Measurements from ENCODE around the gene DNAI1. TPM values are rescaled to one million over a fixed set of nuclear protein-coding genes. Genes with fewer than 3 reads are reported as not detected.

The DNAI1 gene
- total RNA-seq, 1 experiment from 2014 or later = 2.2 TPM

DNA sequence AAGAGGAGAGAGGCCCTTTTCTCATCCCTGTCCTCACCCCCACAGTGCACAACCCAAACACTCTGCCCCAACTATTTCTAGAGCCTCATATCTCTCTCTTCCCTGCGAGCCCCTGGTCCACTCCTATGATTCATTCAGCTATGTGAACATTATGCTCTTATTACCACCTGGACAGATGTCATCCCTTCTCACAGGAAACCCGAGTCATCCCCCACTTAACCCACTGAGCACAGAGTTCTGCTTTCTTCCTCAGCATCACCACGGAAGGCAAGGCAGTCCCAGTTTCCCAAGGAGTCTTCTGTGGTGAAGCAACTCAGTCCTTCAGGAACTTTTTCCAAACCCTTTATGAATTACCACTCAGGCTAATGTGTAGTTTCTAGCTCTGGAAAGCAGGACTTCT is 1.3 kb downstream of the DNAI1 start:
- no peak for ATAC-seq
- no peaks in the 10 kb centered on the region for H3K9me3 ChIP-seq (ENCODE audit: control insufficient read depth, insufficient read depth, low read depth, low read length)
- CTCF ChIA-PET = no interaction called here
- no peak for DNase-seq (ENCODE audit: low read depth, low spot score)
- H3K27me3 ChIP-seq (ENCODE audit: control insufficient read depth, insufficient read depth, low read length) = no peaks in the 10 kb centered on the region
- BruUV-seq (replicated peaks) = no TSS peak
- POLR2A ChIA-PET = interaction anchor here (0.7 kb wide), 1 partner anchor 23 kb away, joined by 3 read pairs; no protein-coding TSS in a partner anchor
- no peaks in the 10 kb centered on the region for H3K36me3 ChIP-seq (ENCODE audit: control insufficient read depth, insufficient read depth, low read length)
- H3K4me1 ChIP-seq (ENCODE audit: control insufficient read depth, insufficient read depth, low read length) = peaks cover 14% of the 10 kb centered on the region
- no peak overlapping the region for H3K27ac ChIP-seq (ENCODE audit: low read length)
- TF ChIP-seq, protein P1, sequence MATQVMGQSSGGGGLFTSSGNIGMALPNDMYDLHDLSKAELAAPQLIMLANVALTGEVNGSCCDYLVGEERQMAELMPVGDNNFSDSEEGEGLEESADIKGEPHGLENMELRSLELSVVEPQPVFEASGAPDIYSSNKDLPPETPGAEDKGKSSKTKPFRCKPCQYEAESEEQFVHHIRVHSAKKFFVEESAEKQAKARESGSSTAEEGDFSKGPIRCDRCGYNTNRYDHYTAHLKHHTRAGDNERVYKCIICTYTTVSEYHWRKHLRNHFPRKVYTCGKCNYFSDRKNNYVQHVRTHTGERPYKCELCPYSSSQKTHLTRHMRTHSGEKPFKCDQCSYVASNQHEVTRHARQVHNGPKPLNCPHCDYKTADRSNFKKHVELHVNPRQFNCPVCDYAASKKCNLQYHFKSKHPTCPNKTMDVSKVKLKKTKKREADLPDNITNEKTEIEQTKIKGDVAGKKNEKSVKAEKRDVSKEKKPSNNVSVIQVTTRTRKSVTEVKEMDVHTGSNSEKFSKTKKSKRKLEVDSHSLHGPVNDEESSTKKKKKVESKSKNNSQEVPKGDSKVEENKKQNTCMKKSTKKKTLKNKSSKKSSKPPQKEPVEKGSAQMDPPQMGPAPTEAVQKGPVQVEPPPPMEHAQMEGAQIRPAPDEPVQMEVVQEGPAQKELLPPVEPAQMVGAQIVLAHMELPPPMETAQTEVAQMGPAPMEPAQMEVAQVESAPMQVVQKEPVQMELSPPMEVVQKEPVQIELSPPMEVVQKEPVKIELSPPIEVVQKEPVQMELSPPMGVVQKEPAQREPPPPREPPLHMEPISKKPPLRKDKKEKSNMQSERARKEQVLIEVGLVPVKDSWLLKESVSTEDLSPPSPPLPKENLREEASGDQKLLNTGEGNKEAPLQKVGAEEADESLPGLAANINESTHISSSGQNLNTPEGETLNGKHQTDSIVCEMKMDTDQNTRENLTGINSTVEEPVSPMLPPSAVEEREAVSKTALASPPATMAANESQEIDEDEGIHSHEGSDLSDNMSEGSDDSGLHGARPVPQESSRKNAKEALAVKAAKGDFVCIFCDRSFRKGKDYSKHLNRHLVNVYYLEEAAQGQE (IDR thresholded peaks at IDR 0.05; ENCODE audit: insufficient read depth in 1 of 2, low read depth in 2 of 2, low read length in 1 of 2) = no peak
- TF ChIP-seq POLR2AphosphoS5 (IDR thresholded peaks at IDR 0.05; ENCODE audit: low read depth, low read length) = no peak
- TF ChIP-seq SIN3A (IDR thresholded peaks at IDR 0.05; ENCODE audit: borderline replicate concordance, insufficient read depth, low read depth, low read length) = no peak
- no peak for TF ChIP-seq TCF7L2 (IDR thresholded peaks at IDR 0.05; ENCODE audit: low read depth, low read length)
- no peak for TF ChIP-seq CTCF (IDR thresholded peaks at IDR 0.05)
- intact Hi-C loops (cut with micrococcal nuclease; ENCODE audit: unreplicated experiment) = no loop called here
- in situ Hi-C loops (cut with HindIII; ENCODE audit: low pct_unique_long_range_greater_than_20kb, low sequenced_read_pairs) = no loop called here
- H3K4me3 ChIP-seq (ENCODE audit: low read depth in 2 of 2, low read length in 2 of 2) = no peak overlapping the region

- Histone ChIP-seq H3K27me3 (ENCODE audit: control insufficient read depth, insufficient read depth, low read length) (no peaks in the 10 kb centered on the region), H3K4me3 (ENCODE audit: low read depth in 2 of 2, low read length in 2 of 2) (no peak overlapping the region), H3K36me3 (ENCODE audit: control insufficient read depth, insufficient read depth, low read length) (no peaks in the 10 kb centered on the region), H3K9me3 (ENCODE audit: control insufficient read depth, insufficient read depth, low read depth, low read length) (no peaks in the 10 kb centered on the region), H3K4me1 (ENCODE audit: control insufficient read depth, insufficient read depth, low read length) (peaks cover 8% of the 10 kb centered on the region), H3K27ac (ENCODE audit: low read length) (no peak overlapping the region)
- BruUV-seq (replicated peaks) = no TSS peak
- POLR2A ChIA-PET = no interaction called here
- intact Hi-C loops (cut with micrococcal nuclease; ENCODE audit: unreplicated experiment) (no loop called here), in situ Hi-C loops (cut with HindIII; ENCODE audit: low pct_unique_long_range_greater_than_20kb, low sequenced_read_pairs) (no loop called here)
- no peak for DNase-seq (ENCODE audit: low read depth, low spot score)
- CTCF ChIA-PET = no interaction called here
- no peak for ATAC-seq
- no peak for TF ChIP-seq SIN3A (IDR thresholded peaks at IDR 0.05; ENCODE audit: borderline replicate concordance, insufficient read depth, low read depth, low read length)
- no peak for TF ChIP-seq POLR2AphosphoS5 (IDR thresholded peaks at IDR 0.05; ENCODE audit: low read depth, low read length)
- TF ChIP-seq, protein P1 (IDR thresholded peaks at IDR 0.05; ENCODE audit: insufficient read depth in 1 of 2, low read depth in 2 of 2, low read length in 1 of 2) = no peak
- no peak for TF ChIP-seq CTCF (IDR thresholded peaks at IDR 0.05)
- TF ChIP-seq TCF7L2 (IDR thresholded peaks at IDR 0.05; ENCODE audit: low read depth, low read length) = no peak
Observed at GRCh38 chr9:34463098-34463900, 4.7 kb downstream of the DNAI1 start.
